Lower leg skin (tissue), 4 donors: ENCODE results near the gene PCDH9. TPM values are rescaled to one million over a fixed set of nuclear protein-coding genes. Genes with fewer than 3 reads are reported as not detected.

Experiments
- DNase-seq, 2 donors: peaks; one replicate each; pipeline ENCODE4 v3.0.0-alpha.2; 2019; ENCODE audit warnings: low spot score in 2 of 2
- H3K4me3 ChIP-seq: fragments of 200-600 bp; sonication (generic); 2 replicates; pipeline ENCODE4 v1.5.1; 2017; ENCODE audit warnings: mild to moderate bottlenecking, low read depth; ENCODE audit not compliant: poor library complexity, severe bottlenecking
- CTCF ChIP-seq, 3 donors: fragments of 450-650 bp; IDR thresholded peaks; one replicate each; pipeline ENCODE4 v1.5.1; 2016; ENCODE audit warnings: antibody characterized with exemption in 3 of 3, mild to moderate bottlenecking in 3 of 3, moderate library complexity in 2 of 3
- POLR2A ChIP-seq, 2 donors: fragments of 450-650 bp; IDR thresholded peaks; one replicate each; pipeline ENCODE4 v1.6.1; 2016 to 2017; ENCODE audit warnings: antibody characterized with exemption in 2 of 2, mild to moderate bottlenecking in 1 of 2, moderate library complexity in 1 of 2
- WGBS, 2 donors: methylation state at CpG; one replicate each; pipeline ENCODE4 v1.1.5; 2018; 5-methylcytosine and 5-hydroxymethylcytosine counted together
- intact Hi-C: fragments of 100-400 bp; cut with DNase I; formaldehyde crosslinking; loops from one replicate; pipeline ENCODE4 v1.15.0; 2023; ENCODE audit warnings: low total_unique reads
- total RNA-seq, 4 donors: library from RNA; depleted of rRNA; stranded (reverse); fragments of >200 nt; gene quantifications; one replicate each; pipeline ENCODE4 v1.1.0, GENCODE V29; 2016

PCDH9 gene
- total RNA-seq, 4 donors from 2014 or later, result 0.21 to 0.84 (median 0.36) TPM

GRCh38 chr13:66501181-66501580 is 729.0 kb downstream of the PCDH9 start:
- H3K4me3 ChIP-seq, result no peak overlapping the region
- DNase-seq, result no peak
- intact Hi-C loops, result no loop called here
- no peak for TF ChIP-seq CTCF (IDR thresholded peaks at IDR 0.05)
- no peak for TF ChIP-seq POLR2A (IDR thresholded peaks at IDR 0.05)

GRCh38 chr13:66492479-66492878 is 737.7 kb downstream of the PCDH9 start:
- WGBS, 2 donors, result 87 to 90% methylated on average over 1 of the region's 1 CpG
- DNase-seq, result no peak
- intact Hi-C loops, result no loop called here
- no peak overlapping the region for H3K4me3 ChIP-seq
- no peak for TF ChIP-seq CTCF (IDR thresholded peaks at IDR 0.05)
- no peak for TF ChIP-seq POLR2A (IDR thresholded peaks at IDR 0.05)

GRCh38 chr13:66491251-66491650 is 738.9 kb downstream of the PCDH9 start:
- DNase-seq, result no peak
- WGBS, 2 donors, result 86 to 88% methylated on average over 6 of the region's 6 CpGs
- no peak overlapping the region for H3K4me3 ChIP-seq
- intact Hi-C loops, result no loop called here
- TF ChIP-seq POLR2A (IDR thresholded peaks at IDR 0.05), result no peak
- TF ChIP-seq CTCF (IDR thresholded peaks at IDR 0.05), result no peak

- H3K4me3 ChIP-seq, result no peak overlapping the region
- WGBS, 2 donors, result 81 to 85% methylated on average over 2 of the region's 2 CpGs
- intact Hi-C loops, result no loop called here
- no peak for DNase-seq
- no peak for TF ChIP-seq POLR2A (IDR thresholded peaks at IDR 0.05)
- no peak for TF ChIP-seq CTCF (IDR thresholded peaks at IDR 0.05)
Observed at GRCh38 chr13:66489586-66489985, 740.5 kb downstream of the PCDH9 start.

GRCh38 chr13:66489172-66489571 is 741.0 kb downstream of the PCDH9 start:
- intact Hi-C loops, result no loop called here

GRCh38 chr13:66483712-66484111 is 746.4 kb downstream of the PCDH9 start:
- H3K4me3 ChIP-seq, result no peak overlapping the region
- no peak for DNase-seq
- no peak for TF ChIP-seq CTCF (IDR thresholded peaks at IDR 0.05)
- TF ChIP-seq POLR2A (IDR thresholded peaks at IDR 0.05), result no peak
- intact Hi-C loops, result no loop called here
- WGBS, 2 donors, result 85 to 88% methylated on average over 9 of the region's 9 CpGs

More at GRCh38 chr13:66489172-66489571, 741.0 kb downstream of the PCDH9 start:
- WGBS, 2 donors, result 58 to 62% methylated on average over 1 of the region's 1 CpG
- no peak for DNase-seq
- no peak for TF ChIP-seq POLR2A (IDR thresholded peaks at IDR 0.05)
- H3K4me3 ChIP-seq, result no peak overlapping the region
